Measurements from ENCODE around the gene CDC5L. TPM values are rescaled to one million over a fixed set of nuclear protein-coding genes. Genes with fewer than 3 reads are reported as not detected.

The CDC5L gene
- total RNA-seq, 1 experiment from 2014 or later, result 24.6 TPM

DNA sequence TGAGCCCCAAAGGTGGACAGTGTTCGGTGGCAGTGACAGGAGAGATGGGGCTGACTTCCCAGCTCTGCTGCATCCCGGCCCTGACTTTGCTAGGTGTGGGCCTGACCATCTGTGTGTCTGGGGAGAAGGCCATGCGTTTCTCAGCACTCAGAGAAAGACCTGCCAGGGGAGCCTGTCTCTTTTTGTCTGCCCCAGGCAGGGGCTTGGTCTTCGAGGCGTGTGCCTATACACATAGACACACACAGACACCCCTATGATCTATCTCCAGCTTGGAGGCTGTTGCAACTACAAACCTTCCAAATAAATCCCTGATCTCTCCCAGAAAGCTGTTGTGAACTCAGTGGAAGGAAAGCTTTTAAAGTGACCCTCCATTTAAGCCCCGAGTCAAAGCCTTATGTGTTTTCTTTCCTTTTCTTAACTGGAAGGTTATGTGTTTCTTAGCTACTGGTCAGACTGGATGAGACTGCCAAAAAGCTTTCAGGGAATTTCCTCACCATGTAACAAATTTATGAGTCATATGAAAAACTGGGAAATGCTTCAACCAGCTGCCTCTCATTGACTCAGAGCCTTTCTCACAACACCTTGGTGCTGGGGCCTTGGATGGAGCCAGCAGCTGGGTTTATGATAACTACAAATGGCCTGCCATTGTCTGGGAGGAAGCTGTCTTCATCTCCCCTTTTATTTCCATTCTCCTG lies 102.6 kb downstream of the CDC5L start:
- Histone ChIP-seq H3K4me3 (replicated peaks in 1 of 2; ENCODE audit: low read depth in 1 of 2, low read length in 2 of 2) (no peak overlapping the region), H3K9me2 (ENCODE audit: insufficient read depth) (no peaks in the 10 kb centered on the region), H2AFZ (ENCODE audit: low read depth, low read length, poor library complexity, severe bottlenecking) (no peak overlapping the region), H3K9ac (ENCODE audit: low read length) (no peak overlapping the region), H3K79me2 (ENCODE audit: insufficient read depth, low read length) (no peaks in the 10 kb centered on the region), H4K20me1 (ENCODE audit: insufficient read depth) (no peaks in the 10 kb centered on the region), H3K4me1 (ENCODE audit: control insufficient read depth in 1 of 2, insufficient read depth in 2 of 2, low read length in 2 of 2) (peaks cover 5 to 33% of the 10 kb centered on the region in 2 experiments; a peak in 3 of 4 replicates), H3K27ac (ENCODE audit: low read depth, low read length) (no peak overlapping the region), H3K4me2 (ENCODE audit: low read length) (peak overlapping the region; percentile 17), H3K9me3 (ENCODE audit: control insufficient read depth in 1 of 2, insufficient read depth in 1 of 2, low read depth in 1 of 2, low read length in 2 of 2) (no peaks in the 10 kb centered on the region), H3K27me3 (ENCODE audit: insufficient read depth, low read length) (no peaks in the 10 kb centered on the region), H3K36me3 (ENCODE audit: control insufficient read depth in 1 of 2, insufficient read depth in 2 of 2, low read length in 2 of 2) (no peaks in the 10 kb centered on the region)
- CTCF ChIA-PET, result interaction anchor here (1.4 to 1.5 kb wide), 2 partner anchors 14 to 20 kb away, joined by 7 to 16 read pairs; no protein-coding TSS in a partner anchor
- intact Hi-C loops (cut with micrococcal nuclease), result no loop called here
- POLR2A ChIA-PET, result interaction anchor here (2.1 kb wide), 1 partner anchor 15 kb away, joined by 6 read pairs; no protein-coding TSS in a partner anchor
- DNase-seq (ENCODE audit: low read depth, low spot score) (peak; percentile 16), ATAC-seq (peak; percentile 22; the same call in 1 of the 2 replicates)
- BruUV-seq (replicated peaks), result no TSS peak
- RAD21 ChIA-PET (ENCODE audit: low non-redundant PET in 1 of 2, low total read pairs in 2 of 2, uncharacterized antibody in 2 of 2, unreplicated experiment in 2 of 2), result interaction anchor here in 1 of 2 experiments (1.1 kb wide), 1 partner anchor 14 kb away, joined by 3 read pairs; no protein-coding TSS in a partner anchor
- TF ChIP-seq SP1 (IDR thresholded peaks at IDR 0.05; ENCODE audit: low read depth) (peak; percentile 48), EGR1 (IDR thresholded peaks at IDR 0.05; ENCODE audit: low read depth) (no peak), POLR2AphosphoS5 (IDR thresholded peaks at IDR 0.05; ENCODE audit: low read depth, low read length) (no peak), REST (IDR thresholded peaks at IDR 0.05; ENCODE audit: low read depth) (no peak), CEBPB (IDR thresholded peaks at IDR 0.05; ENCODE audit: low read depth) (peak; percentile 68), JUND (IDR thresholded peaks at IDR 0.05) (peak; percentile 68), ATF3 (IDR thresholded peaks at IDR 0.05) (0 out of 2 replicates have a peak, but pooled peaks have one; percentile 13), CBX3 (IDR thresholded peaks at IDR 0.05; ENCODE audit: low read depth) (no peak), MAX (IDR thresholded peaks at IDR 0.05) (no peak), CTCF (IDR thresholded peaks at IDR 0.05 in 2 of 3, conservative IDR thresholded peaks at IDR 0.05 in 1 of 3; ENCODE audit: borderline replicate concordance in 1 of 3, insufficient read depth in 1 of 3, low read depth in 2 of 3, low read length in 2 of 3) (no peak), EZH2phosphoT487 (IDR thresholded peaks at IDR 0.05; ENCODE audit: borderline replicate concordance) (no peak), TCF7L2 (IDR thresholded peaks at IDR 0.05; ENCODE audit: borderline replicate concordance, extremely low read depth, insufficient read depth, insufficient read length) (no peak), FOSL1 (IDR thresholded peaks at IDR 0.05; ENCODE audit: low read depth) (peak; percentile 63), ELF1 (IDR thresholded peaks at IDR 0.05; ENCODE audit: borderline replicate concordance, low read depth) (no peak), ZNF274 (IDR thresholded peaks at IDR 0.05; ENCODE audit: low read depth, low read length) (no peak), ZFX (IDR thresholded peaks at IDR 0.05) (no peak), YY1 (IDR thresholded peaks at IDR 0.05; ENCODE audit: extremely low read depth, insufficient replicate concordance, low read depth, low read length) (no peak), ZBTB33 (IDR thresholded peaks at IDR 0.05; ENCODE audit: extremely low read depth, insufficient replicate concordance, low read length) (no peak), EZH2 (IDR thresholded peaks at IDR 0.05) (no peak)
